CD1c-positive myeloid dendritic cell (primary cell): ENCODE results near the gene WDR44.
"Not testable (repeated sequence)": the region's sequence is repeated elsewhere in the genome, so short reads cannot be mapped to it uniquely, and the experiment has no call there.

Experiments used
- DNase-seq: peaks from one replicate; pipeline ENCODE4 v3.0.0-alpha.2; 2016; ENCODE audit errors: extremely low spot score

WDR44 gene, protein sequence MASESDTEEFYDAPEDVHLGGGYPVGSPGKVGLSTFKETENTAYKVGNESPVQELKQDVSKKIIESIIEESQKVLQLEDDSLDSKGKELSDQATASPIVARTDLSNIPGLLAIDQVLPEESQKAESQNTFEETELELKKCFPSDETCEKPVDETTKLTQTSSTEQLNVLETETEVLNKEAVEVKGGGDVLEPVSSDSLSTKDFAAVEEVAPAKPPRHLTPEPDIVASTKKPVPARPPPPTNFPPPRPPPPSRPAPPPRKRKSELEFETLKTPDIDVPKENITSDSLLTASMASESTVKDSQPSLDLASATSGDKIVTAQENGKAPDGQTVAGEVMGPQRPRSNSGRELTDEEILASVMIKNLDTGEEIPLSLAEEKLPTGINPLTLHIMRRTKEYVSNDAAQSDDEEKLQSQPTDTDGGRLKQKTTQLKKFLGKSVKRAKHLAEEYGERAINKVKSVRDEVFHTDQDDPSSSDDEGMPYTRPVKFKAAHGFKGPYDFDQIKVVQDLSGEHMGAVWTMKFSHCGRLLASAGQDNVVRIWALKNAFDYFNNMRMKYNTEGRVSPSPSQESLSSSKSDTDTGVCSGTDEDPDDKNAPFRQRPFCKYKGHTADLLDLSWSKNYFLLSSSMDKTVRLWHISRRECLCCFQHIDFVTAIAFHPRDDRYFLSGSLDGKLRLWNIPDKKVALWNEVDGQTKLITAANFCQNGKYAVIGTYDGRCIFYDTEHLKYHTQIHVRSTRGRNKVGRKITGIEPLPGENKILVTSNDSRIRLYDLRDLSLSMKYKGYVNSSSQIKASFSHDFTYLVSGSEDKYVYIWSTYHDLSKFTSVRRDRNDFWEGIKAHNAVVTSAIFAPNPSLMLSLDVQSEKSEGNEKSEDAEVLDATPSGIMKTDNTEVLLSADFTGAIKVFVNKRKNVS

DNA sequence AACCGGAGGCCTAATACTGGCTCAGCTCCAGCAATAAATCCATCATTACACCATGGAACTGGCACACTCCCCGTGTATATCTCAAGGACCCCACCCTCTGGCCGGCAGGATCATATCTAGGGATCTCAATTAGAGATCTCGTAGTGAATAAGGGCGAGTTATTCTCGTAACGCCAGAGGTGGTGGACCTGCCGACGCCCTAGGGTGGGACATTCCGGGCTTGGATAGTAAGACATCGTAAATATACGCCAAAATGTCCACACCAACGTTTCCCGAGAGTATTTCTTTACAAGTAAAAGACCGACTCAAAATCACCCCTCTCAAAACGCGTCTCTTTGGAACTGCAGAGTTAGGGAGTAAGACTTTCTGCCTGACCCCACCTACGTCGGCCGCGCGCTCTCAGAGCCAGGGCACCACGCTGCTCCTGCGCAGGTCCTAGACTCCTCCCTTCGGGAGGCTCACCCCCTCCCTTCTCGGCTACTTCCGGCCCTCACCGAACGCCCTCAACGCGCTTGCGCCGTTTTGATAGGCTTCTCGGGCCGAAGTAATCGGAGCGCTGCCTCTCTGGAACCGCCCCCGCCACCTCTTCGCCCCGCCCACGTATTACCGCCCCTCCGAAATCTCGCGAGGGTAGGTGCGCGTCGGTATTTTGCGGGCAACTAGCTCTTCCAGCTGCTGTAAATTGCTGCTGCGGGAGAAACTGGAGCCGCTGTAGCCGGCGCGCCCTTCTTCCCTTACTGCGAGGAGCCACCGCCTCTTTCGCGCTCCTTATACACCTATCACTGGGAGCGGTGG, at the start of gene WDR44:
TSS of gene WDR44 (plus strand) at position 643 of the 794 bp plus-strand sequence. CDS start 398 bp downstream, outside the sequence.
- peak; percentile 96 for DNase-seq

DNA sequence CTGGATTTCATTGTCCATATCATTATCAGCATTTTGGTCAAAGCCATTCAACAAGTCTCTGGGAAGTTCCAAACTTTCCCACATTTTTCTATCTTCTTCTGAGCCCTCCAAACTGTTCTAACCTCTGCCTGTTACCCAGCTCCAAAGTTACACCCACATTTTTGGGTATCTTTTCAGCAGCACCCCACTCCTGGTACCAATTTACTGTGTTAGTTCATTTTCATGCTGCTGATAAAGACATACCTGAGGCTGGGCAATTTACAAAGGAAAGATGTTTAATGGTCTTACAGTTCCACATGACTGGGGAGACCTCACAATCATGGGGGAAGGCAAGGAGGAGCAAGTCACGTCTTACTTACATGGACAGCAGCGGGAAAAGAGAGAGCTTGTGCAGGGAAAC, 40.1 kb upstream of the WDR44 start:
- not testable (repeated sequence) for DNase-seq

DNA sequence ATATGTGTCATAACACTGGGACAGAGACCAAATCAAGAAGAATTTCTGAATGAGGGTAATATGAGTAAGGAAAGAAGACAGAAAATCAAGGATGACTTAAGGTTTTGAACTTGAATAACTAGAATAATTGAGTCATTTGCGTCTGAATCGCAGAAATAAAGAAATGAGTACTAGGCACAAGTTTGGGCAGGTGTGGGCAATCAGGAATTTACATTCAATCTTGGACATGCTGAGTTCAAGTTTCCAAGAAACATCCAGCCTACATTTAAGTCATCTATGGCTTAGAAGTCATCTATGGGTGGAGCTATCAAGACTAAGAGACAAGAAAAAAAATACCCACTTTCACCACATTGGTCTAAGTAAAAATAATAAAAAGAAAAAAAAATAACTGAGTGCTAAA, 30.4 kb upstream of the WDR44 start:
- DNase-seq = no peak

DNA sequence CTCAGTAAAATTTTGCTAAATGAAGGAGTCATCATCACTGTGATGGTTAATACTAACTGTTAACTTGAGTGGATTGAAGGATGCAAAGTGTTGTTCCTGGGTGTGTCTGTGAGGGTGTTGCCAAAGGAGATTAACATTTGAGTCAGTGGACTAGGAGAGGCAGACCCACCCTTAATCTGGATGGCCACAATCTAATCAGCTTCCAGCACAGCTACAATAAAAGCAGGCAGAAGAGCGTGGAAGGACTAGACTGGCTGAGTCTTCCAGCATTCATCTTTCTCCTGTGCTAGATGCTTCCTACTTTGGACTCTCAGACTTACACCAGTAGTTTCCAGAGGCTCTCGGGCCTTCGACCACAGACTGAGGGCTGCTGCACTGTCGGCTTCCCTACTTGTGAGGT, 21.3 kb upstream of the WDR44 start:
- DNase-seq = no peak

DNA sequence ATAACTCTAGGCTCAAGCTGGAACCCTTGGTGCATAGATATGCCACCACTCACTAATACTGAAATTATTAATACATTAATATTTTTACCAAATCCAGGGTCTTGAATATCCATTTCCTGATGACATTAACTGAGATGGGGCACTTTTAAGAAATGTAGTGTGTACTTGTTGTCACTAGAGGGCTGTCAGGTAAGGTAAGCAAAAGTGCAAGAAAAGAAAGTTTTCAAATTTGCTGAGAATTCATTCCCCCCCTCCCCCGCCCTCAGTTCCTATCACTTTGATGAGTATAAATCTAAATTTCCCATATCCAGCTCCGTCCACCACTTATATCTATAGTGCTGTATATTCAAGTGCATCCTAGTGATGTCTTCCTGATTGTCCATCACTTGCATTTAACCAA, 20.5 kb upstream of the WDR44 start:
- DNase-seq = no peak

DNA sequence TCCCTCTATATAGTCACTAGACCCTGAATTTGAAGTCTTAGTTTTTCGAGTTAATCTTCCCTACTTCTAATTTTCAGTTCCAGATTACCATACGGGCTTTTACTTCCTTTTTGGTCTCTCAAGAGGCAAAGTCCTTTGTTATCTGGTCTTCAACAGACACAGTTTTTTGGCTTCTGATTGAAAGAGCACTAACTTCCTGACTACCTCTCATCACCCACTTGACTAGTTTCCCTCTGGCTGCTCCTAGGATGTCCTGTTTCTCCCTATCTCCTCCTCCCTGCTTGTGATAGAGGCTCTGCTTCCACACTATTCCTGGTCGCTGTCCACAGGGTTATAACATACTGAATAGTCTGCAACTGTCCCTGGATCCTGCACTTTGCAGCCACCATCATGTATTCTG, 16.7 kb upstream of the WDR44 start:
- no peak for DNase-seq

DNA sequence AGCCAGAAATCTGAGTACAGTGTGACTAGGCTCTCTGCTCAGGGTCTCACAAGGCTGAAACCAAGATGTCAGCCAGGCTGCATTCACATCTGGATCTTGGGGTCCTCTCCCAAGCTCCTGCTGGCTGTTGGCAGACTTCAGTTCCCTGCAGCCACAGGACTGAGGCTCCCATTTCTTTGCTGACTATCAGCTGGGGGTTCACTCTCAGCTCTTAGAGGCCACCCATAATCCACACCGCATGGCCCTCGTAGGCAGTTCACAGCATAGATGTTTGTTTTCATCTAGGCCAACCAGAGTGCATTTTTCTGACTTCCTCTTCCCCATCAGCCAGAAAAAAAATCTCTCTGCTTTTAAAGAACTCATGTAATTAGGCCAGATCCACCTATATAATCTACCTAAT, 8.2 kb upstream of the WDR44 start:
- no peak for DNase-seq

DNA sequence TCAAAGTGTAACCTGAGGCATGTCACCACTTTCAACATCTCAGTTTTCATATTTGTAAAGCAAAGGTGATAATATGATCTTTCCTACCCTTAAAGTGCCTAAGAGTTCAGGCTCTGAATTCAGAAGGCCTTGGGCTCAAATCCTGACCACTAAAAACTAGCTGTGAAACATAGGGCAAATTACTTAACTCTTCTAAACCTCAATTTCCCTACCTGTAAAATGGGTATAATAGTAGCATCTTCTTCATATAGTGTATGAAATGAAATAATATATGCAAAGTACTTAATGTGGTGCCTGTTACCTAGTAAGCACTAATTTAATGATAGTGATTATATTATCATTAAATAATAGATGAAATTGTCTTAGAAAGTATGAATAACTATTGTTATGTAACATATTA, 7.0 kb upstream of the WDR44 start:
- DNase-seq = no peak

DNA sequence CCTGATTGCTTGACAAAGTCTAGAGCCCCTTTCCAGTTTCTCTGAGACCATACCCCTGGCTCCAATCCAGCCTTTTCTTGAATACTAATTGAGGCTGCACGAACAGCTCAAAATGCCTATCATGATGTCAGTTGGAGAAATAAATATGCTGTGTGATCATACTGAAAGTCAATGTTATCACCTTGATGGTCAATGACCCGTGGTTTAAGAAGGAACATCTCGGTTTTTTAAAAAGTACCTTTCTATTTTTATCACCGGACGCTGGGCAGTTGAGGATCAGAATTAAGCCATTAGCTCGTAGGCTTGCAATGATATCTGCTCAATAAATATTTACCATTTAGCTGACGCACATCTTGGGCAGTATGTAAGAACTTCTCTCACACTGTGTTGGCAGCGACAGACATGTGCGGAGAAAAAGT, 852 bp upstream of the WDR44 start:
- DNase-seq = no peak

DNA sequence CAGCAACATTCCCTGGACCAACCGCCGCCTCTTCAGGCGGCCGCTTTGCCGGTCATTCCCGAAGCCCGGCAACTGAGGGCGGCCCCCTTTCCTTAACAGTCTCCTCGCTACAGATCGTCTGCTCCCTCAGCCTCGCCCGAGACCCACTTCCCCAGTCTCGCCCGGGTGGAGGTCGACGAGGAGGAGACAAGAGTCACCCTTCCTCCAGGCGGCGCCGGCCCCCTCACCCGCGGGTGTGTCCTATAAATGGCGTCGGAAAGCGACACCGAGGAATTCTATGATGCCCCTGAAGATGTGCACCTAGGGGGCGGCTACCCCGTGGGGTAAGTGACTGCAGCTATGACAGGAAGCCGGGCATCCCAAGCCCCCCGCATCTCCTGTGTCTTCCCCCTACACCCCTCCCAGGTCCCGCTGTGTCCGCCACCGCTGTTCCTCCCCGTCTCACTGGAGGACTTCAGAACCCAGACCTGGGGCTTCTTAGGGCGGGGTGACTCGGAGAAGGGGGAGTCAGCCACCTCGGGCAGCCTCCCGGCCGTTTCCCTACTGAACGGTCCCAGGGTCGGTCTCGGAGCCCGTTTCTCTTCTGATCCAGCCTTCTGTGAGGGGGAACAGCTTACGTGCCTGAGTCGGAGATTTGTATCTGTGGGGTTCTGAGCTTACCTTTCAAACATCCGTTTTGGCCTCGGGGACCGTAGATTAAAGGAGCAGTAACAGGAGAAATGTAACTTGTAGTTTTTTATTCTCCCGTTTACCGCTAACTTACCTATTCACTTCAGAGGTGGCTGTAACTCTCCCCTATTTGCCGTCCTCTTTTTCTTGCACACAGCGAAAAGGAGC, 570 bp downstream of the WDR44 start:
- DNase-seq = peak; percentile 61

DNA sequence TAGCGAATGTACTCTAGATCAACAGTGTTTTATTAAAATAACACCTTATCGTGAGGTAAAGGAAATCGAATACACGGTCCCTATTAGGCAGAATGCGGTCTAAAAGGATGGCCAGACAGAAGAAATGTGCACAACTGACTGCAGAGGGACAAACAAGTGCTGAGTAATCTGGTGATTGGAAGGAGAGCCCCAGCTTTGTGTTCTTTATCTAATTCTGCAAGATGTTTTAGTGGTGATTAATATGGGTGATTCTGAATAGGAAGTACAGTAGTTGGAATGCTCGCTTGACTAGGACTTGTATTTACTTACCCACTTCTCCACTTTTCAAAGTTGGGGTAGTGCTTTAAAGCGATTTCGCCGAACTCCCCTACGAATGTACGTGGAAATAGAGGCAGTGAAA, 1.2 kb downstream of the WDR44 start:
- peak; percentile 22 for DNase-seq

DNA sequence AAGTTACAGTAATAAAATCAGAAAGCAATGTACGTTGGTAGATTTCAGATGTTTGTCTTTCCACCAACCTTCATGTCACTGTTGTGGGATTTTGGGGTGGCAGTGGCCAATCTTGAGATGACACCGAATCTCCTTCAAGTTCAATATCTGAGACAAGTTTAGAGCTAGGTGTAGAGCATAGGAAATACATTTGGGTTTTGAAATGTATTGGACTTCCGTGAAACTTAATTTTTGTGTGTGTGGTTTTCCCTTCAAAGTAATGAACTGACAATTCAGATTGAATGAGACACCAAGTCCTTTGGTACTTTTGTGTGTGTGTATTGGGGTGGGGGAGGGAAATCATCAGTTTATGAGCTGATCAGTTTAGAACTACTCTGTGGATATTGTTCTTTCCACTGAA, 1.8 kb downstream of the WDR44 start:
- DNase-seq = no peak

DNA sequence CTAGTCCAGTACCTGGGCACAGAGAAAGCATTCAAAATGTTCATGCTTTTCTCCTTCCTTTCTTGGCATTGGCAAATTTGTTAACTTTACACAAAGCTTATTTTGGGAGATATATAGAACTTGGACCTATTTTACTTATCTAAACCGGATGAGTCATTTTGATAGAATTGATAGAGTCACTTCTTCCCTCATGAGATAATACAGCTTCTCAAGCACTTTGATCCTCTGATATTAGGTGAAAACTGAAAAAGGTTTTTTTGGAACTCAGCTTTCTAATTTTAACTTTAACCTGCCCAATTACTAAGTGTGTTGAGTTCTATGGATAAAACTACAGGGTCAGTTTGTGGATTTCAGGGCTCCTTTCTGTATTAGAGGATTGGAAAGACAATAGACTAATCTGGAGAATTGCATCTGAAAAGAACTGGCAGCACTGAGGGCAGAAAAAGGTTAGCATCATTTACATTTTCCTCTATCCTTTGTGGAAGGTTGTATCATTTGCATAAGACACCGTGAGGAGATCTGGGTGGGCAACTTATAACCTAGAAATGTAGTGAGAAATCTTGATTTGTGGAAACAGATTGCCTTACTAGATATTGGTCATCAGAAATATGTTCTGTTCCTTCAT, 2.4 kb downstream of the WDR44 start:
- DNase-seq = no peak

DNA sequence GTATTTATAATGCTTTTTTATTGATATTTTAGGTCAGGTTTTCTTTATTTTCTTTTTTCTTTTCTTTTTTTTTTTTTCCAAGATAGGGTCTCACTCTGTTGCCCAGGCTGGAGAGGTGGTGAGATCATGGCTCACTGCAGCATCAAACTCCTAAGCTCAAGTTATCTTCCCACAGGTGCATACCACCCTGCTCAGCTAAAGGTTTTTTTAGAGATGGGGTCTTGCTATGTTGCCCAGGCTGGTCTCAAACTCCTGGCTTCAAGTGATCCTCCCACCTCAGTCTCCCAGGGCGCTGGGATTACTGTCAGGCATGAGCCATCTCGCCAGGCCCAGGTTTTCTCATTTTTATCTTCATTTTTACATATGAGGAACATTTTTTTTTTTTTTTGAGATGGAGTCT, 3.3 kb downstream of the WDR44 start:
- DNase-seq = no peak

DNA sequence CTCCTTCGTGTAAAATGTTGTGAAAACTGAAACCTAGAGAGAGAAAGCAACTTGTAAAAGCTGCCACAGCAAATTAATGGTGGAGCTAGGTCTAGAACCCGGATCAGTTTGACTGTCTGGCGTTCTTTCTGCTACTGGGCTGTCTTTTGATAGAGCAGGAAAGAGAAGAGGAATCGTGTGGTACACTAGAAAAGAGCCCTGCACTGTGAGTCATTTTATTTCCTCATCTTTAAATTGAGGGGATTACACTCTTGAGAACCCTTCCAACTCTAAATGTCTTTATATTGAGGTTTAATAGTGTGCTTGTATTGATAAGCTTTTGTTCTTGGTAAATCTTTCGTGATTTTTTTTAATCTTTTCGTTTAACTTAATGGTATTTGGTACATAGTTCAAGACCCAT, 4.3 kb downstream of the WDR44 start:
- peak; percentile 26 for DNase-seq

DNA sequence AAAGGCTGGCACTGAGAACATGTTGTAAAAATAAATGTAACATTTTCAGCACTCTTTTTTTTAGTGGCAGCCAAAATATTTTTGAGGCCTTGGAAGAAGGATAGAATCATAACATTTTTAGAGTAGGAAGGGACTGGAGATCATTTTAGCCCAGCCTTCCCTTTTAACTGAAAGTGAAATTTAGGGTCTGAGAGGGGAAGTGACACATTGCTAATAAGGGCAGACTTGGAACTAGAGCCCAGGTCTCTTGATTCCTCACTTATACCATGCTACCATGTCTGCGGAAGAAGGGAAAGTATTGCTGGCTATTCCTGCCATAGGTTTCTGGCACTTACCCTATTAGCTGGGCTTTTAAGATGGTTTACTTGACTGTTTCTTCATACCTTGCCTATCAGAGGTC, 4.8 kb downstream of the WDR44 start:
- DNase-seq = peak; percentile 35

DNA sequence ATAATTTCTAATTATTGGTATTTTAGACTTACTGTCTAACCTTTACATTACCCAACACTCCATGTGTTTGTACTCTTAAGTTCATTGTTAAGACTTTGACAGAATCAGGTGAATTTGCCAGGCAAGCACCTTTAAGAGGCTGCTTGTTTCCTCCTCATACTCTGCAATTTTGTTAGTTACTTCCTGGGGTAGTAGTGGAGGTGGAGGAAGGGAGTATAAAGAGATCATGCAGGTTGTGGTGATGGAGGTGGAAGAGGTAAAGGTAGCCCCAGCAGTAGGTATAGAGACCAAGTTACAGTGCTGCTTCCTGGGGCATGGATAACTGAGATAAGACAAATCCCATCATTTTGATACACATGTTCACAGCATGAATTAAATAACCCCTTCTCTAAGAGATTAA, 6.7 kb downstream of the WDR44 start:
- no peak for DNase-seq

DNA sequence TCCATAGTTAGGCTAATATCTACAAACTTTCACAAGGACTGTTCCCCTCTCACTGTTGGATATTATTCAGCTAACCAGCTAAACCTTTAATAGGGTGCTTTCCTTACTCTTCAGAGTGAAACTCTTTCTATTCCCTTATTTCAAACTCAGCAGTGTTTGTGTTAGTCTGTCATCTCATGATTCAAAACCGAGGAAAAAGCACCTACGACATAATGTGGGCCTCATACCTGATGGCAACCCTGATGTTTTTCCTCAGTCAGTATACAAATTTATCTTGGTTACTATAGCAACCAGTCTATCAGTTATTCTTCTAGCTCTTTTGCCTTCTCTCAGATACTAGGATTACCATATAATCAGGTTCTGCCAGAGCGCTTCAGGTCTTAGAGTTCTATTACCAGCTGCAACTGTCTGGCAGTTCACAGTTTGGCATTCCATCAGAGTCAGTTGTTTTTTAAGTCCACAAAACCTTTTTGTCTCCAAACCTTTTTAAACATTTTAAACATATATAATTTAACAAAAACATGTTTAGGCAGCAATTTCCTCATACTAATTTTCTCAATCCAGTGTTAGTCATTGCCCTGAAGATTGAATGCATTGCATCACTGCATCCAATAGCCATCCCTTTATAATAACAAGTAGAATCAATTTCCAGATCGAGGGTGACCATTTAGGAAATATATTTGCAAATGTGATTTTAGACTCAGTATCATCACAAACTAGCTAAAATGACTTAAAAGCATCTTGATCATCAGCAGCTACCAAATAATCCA, 7.4 kb downstream of the WDR44 start:
- DNase-seq = no peak

DNA sequence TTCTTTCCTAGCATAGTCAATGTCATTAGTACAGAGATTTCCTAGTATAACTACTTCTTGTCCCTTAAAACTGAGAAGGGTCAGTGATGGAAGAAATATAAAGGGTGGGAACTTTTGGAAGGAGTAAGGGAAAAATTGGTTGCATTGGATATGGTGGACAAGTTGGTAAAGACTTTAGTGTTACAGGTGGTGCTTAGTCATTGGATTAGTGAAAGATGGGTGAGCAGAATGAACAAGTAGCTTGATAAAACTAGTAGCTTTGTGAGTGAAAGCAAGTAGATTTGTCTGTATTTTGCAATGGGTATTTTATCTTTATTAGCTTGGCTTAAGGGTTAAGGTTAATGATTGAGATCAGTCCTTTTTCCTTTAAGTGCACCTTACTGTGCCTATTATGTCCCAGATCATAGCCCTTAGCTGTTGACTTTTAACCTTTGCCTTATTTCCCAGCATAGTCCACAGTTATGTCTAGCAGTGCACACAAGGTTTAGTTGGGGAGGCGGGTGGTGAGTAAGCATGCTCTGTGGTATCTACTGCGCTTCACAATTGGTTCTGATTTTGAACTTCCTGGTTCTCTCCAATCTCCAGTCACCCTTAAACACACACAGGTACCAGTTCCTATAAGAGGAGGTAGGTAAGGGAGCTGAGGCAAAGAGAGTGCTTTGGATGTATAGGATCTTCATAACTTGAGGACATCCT, 9.5 kb downstream of the WDR44 start:
- no peak for DNase-seq
